AG20443 (cell line): ENCODE measurements around the gene PTPRT.

ENCODE experiments used
- DNase-seq: peaks from one replicate; pipeline ENCODE4 v3.0.0; 2012; ENCODE audit warnings: low spot score, mixed read lengths

The PTPRT gene

DNA sequence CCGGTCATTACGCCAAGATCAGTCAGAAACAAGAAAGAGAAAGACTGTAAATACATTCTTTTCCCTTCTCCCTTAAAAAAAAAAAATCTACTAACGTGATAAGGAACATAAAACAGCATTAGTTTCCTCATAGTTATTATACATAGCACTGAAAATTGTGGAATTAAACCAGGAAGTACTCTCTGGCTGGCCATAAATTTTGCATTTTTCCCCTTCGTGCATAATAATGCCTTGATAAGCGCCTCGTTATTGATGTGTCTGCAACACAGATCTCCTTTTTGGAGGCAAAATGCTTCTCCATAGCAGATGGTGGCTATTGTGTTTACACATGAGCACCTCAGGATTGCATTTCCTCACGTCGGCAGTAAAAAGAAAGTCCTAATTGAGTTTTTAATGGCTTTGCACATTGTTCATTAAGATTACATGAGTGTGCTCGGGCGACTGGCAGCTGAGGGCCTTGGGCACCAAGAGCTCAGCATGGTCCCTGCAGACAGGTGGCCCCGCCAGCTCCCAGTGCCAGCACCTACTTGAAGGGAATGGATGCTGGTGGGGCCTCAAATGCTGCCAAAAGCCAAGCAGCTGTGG lies 394.5 kb downstream of the PTPRT start:
- DNase-seq = no peak

DNA sequence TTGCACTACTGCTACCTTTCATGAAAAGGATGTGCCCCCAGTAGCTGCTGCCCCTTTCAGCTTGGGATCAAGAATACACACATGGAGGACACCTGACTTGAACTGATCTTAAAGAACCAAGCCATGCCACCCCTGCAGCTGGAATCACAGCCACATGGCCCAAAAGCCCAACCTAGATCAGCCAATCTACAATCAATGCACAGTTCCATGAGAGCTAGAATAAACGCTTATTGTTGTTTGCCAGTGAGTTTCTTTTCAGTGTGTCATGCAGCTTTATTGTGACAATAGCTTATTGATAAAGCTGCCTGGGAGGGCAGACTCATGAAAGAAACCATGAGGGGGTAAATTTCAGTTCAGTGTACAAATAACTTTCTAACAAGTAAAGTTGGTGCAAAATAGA lies 397.7 kb downstream of the PTPRT start:
- DNase-seq = no peak

DNA sequence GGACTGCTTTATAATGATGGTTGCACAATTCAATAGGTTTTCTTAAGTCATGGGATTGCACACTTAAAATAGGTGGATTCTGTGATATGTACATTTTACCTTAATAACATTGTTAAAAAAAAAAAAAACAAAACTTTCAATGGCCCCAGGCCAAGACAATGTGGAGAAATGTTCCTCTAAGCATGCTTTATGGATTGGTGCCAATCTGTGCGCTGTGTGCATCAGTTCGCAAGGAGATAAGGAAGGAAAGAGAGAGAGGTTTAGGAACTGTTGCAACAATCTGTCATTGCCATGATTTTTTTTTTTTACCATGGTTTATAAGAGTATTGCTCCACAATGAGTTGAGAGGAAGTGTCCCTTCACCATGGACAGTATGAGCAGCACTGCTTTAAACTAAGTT lies 399.6 kb downstream of the PTPRT start:
- DNase-seq = no peak

DNA sequence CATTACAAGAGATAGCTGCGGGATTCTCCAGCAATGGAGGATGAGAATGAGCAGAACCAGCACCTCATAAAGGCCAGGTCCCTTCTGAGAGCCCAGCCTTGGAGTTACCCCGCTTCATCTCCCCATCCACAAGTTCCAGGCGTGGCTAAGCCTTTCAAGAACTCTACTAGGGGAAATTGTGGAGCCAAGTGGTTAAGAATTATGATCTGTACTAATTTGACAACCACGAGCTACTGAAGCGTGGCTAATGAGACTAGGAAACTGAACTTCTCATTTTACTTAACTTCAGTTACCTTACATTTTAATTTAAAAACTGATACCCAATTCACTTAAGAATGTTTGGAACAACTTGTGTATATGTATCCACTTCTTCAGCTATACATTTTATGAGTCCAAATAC lies 401.0 kb downstream of the PTPRT start:
- DNase-seq = no peak

DNA sequence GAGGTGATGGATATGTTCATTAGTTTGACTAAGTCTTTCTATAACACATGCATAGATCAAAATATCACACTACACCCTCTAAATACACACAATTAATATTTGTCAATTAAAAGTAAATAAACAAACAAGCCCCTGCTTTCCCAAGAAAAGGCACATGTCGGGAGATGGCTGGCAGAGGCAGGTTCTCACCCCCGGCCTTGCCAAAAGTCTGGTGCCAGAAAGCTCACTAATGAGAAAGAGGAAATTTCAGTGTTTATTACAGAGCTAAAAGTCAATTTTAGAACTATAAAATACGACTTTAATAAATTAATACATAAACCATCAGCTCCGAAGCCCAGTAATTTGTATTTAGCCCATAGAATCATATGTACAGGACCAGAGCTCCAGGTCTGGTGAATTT lies 404.7 kb downstream of the PTPRT start:
- DNase-seq = no peak

DNA sequence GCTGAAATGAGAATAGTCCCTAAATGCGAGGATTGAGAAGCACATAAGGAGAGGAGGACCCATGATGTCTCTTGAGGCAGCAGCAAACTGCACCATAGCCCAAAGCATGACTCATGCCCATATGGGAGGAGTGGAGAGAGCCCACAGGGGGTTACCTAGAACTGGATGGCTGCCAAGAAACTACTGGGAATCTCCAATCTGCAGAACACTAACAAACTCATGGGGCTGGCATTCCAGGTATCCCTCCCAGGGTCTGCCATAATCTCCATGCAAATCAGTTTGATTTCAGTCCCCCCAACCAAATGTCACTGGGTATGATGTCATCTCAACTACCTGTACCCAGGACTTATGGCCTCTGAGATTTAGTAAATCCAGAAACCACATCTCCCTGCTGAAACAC lies 410.5 kb downstream of the PTPRT start:
- no peak for DNase-seq

DNA sequence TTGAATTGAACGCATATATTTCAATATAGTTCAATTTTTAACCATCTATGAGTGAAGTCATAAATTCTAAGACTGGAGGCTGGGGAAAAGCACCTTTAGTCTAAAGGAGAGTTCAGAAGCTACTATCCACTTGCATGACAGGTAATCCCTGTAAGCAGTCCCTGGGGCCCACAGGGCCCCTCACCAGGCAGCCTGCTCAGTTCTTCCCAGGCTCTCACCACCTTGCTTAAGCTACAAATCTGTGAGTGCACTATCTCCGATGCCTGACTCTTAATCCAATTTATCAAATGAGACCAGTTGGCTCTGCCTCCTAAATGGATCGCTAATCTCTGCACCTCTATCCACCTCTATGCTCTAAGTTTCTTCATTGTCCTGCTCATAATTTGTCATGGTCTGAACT lies 413.8 kb downstream of the PTPRT start:
- DNase-seq = no peak

DNA sequence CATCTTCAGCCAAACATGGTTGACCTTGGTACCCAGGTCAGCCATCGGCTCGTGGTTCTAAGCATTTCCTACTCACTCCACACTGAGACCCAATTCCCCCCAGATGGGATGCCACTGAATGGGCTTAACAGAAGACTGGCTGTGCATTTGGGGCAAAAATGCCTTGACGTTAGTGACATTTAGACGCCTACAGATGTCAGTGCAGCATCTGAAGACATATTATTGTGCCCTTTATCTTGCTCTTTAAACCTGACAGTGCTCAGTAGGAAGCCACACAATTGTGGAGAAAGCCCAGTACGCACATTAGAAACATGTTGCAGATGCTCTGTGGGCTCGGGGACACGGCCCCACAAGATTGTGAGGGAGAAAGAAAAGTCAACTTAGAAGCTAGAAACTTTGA lies 414.7 kb downstream of the PTPRT start:
- DNase-seq = no peak

DNA sequence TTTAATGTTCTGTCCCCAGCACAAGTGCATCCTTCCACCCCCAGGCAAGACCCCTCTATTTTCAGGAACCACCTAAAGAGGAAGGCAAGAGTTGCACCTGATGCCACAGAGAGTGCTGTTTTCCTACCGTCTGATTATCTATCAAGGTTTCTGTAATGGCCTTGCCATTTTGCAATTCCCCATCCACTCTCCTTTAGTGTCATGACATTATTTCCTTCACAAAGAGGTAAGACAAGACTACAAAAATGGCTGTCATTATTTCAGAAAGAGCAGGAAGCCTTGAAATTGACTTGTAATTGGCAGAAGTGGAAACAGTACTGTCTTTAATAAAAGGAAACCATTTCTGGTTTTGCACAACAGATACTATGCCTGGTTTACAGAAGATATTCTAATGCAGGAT lies 426.7 kb downstream of the PTPRT start:
- DNase-seq = no peak

DNA sequence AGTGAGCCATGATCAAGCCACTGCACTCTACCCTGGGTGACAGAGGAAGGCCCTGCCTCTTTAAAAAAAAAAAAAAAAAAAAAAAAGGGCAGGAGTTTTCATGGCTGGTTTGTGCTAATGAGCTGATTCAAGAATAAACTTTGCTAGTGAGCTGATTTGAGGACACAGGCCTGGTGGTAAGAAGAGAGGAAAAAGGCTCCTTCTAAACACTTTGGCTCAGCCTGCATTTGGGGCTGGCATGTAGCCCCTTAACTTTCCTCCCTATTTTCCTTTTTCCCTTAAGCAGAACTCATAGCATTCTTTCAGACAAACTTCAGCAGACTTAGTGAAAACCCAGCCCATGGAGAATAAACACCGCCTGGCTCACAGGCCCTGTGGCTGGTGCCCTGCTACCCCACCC lies 432.7 kb downstream of the PTPRT start:
- no peak for DNase-seq

DNA sequence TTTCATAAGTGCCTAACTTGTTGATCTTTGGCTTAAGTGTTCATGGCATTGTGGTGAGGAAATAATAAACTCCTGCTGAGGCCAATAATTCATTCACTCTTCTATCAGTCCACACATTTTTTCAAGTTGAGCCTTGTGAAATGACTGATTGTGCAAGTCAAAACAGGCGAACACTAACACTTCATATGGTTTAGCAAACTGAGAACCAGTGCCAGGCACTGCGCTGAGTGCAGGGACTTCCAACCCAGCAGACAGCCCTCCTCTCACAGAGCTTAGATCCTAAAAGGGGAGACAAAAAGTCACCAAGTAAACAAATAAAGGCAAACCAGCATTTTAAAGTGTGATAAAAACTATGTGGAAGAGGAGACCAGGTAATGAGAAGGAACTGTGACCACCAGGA lies 435.0 kb downstream of the PTPRT start:
- no peak for DNase-seq

DNA sequence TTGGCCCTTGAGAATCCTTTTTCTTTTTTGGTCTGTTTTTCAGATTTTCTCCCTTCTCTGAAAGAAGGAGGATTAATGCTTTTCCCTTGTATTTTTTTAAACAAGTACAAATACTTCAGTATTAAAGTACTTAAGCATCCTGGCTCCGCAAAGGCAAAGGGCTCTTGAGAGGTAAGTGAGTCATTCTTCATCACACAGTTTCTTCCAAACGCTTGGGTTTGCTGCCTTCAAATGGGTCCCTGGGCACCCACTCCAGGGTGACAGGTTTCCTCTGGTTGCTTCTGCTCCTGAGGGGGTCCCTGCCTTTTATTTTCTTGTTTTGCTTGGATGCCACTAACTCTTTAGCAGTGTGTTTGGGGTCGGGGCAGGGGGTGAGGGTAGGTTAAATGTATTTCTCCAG lies 437.1 kb downstream of the PTPRT start:
- DNase-seq = no peak

DNA sequence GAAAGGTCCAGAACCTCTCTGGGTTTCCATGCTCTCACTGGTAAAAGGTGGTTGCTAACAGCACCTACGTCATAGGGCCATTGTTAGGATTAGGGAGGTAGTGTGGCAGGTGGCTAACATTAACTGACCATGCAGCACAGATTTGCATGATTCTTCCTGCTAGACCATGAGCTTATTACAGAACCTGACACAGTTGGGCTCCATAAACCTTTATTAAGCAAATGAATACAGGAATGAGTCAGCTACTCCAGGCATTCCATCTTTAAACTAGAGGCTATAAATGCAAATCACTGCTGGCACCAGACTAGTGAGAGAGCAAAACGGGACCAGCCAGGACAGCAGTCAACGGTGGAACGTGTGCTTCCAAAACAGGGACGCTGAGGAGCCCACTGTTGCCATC lies 440.1 kb downstream of the PTPRT start:
- DNase-seq = no peak

DNA sequence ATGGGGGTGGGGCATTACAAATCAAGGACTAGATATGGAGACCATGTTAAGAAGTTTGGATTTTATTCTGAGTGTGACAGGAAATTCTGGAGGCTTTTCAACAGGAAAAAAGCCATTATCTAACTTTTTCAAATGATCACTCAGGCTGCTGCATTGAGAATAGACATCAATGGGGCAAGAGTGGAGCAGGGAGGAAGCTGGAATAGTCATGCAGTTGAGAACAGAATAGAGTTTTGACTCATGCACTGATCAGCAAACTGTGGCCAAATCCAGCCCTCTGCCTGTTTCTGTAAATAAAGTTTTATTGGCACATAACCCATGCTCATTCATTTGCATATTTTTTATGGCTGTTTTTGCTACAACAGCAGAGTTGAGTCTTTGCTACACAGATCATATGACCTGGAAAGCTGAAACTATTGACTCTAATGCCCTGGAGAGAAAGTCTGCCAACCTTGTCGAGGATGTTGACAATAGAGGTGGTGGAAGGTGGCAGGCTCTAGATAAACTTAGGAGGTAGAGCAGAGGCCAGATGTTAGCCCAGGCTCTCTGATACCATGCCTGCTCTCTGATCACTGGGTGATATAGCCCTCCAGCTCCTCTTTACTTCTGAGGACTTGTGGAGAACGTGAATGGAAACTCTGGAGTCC lies 441.8 kb downstream of the PTPRT start:
- no peak for DNase-seq

DNA sequence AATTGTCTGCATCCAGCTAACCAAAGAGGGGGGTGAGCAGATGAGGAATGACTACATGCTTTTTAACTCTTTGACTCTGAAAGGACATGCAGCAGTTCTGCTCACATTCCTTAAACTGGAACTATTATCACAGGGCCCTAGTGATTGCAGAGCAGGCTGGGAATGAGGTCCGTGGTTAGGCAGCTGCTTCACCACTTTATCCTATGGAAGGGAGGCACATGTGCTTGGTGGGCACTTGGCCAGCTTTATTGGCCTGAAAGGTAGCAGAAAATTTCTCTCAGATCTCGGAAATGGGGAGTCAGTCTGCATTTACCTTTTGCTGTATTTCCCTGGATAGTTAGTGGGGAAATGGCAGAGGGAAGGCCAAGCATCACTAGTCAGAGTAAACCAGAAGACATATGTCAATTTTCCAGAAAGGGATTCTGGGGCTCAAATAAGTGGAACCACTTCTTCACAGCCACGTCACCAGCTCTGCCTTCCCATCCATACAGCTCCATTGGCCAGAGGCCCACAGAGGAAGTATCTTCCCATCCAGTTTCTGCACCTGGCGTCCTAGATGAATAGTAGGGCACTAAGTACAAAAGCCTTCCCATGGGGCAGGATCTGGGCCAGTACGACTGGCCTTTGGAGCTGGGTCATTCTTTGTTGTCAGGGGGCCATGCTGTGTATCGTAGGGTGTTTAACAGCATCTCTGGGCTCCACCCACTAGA lies 444.8 kb downstream of the PTPRT start:
- no peak for DNase-seq

DNA sequence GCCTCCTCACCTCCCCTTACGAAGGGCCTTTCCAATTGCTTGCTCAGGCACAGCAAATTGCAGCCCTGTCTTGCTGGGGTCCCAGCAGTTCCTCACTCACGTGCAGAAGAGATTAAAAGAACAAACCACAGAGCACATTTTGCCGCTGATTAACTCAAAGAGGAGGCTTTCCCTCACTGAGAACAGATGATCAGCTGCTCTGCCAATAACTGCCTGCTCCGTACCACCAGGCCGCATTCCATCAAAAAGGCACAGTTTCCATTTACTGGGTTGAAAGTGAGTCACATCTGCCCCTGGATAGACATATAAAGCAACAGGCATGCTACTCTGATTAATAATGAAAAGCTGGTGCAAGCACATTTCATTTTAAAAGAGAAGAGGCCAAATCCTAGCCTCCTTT lies 446.8 kb downstream of the PTPRT start:
- no peak for DNase-seq

DNA sequence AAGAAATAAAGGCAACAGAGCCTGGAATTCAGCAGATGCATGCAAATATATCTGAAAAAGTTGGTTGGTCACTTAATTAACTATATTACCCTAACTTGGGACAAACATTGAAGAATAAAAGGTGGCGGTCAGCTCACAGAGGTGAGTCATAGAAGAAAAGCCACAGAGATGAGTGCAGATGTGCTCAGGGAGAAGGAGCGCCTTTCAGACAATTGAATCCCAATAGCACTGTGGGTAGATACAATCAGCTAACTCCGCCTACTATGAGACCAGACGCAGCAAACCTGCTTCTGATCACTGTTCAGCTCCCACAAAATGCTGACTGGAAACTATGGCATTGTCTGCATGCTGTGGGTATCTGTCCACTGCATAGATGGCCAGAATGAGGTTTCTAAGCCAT lies 447.8 kb downstream of the PTPRT start:
- no peak for DNase-seq

DNA sequence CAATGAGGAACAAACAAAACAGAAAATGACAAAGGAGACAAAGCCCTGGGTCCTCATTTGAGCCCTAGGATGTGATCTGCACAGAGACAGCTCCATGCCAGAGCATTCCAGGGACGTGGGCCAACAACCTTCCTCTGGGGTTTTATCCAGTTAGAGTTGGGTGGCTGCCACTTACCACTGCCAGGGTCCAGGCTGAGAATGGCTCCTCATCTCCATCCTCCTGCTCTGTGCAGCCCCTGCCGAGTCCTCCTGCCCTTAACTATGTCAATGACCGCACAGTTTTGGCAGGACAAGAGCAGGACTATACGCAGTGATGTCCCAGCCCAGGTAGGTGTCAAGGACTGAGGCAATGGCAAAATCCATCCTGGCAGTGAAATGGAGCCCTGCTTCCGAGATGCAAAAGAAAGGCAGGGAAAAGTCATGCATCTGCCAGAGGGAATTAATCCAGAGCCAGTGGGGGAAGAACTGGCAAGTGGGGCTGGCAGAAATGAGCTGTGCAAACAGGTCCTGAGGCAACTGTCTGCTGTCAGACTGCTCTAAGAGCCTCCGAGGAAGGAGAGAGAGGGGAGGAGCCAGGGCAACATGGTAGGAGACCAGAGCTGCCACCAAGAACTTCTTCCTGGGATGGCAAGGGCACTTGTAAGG lies 449.4 kb downstream of the PTPRT start:
- DNase-seq = no peak

DNA sequence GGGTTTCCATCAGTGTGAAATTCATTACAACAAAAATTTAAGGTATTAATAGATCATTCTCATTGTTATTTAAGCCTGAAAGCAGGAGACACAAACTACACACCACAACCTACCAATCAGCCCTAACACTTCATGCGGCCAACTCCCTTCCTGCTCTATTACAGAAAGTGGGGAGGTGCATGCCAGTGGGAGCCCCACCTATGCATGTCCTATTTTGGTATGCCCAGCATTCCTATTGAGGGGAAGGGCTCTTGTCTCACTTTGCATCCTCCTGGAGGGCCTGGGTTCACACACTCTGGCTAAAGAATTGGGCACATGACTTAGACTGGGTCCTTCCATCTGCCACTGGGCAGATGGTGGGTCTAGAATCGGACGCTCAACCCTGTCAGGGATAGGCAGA lies 450.0 kb downstream of the PTPRT start:
- DNase-seq = no peak

DNA sequence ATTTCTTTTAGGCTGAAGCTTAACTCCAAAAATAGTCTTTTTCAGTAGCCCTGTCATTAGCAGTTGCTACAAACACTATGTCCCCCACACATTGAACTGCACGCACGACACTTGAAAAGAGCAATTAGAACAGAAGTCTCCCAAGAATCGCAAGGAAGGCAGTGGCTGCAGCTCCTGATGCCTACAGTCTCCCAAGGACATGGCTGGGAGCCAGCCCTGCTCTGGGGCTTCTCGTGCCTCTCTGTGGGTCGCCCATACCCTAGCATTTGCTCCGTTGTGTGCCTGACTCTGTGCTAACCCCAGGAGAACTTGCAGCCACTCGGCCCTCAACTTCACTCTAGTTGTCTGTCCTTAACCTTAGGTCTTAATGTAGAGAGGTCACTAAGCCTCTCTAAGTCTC lies 454.2 kb downstream of the PTPRT start:
- DNase-seq = no peak

DNA sequence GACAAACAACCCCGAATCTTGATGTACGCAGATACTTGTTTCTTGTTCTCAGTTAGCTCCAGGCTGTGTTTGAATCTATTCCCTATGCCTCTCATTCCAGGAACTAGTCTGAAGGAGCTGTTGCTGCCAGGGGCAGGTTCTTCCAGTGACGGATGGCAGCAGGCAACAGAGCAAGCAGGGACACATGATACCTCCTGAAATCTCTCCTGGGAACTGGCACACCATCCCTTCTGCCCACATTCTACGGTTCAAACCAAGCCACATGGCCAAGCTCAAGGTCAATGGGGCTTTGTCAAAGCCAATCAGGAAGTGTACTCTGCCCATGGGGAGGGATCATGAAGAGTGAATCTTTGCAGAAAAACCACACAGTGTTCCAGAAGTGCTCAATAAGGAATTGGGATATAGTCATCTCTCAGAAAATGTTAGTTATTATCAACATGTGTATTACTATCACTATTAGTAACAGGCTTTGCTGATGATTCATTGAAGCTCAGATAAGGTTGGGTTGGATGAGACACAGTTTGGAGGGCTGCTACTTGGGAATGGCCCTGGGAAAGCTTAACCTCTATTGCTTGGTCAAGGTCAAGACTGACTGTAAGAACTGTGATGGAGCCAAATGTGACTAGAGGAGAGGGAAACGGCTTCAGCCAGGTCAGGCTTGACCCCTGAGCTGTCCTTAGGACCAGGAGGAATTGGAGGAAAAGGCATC lies 454.9 kb downstream of the PTPRT start:
- no peak for DNase-seq

DNA sequence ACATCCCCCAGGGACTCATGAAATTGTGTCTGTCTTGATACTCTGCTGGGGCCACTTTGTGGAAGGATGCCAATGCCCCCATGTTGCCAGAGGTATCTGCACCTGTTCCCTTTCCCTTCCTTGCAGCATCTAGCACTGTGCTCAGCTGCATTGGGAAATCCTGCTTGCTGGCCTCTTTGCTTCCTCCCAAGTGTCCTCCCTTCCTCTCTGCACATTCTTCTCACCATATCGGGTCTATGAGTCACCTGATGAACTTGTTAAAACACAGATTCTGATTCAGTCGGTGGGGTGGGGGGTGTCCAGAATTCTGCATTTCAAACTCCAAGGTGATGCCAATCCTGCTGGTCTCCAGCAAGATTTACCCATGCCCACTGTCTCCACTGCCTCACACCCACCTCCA lies 467.8 kb downstream of the PTPRT start:
- DNase-seq = no peak
